ENCODE measurements around the gene ANKRD44.

The ANKRD44 gene

DNA sequence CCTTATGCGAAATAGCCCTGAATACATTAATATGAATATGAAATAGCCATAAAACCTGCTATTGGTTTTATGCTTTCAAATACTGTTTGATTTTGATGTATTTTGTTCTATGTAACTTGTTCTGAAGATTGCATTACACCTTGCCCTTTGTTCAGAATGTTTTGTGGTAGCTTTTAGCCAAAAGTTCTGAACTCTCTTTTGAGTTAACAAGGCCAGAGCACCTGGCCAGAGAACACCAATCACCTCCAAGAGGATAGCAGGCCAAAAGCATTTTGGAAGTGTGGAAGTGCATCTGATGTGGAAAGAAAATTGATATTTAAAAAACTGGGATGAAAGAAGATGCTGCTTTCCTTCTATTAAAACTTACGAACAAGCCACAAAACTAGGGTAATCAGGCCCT, 297.5 kb downstream of the ANKRD44 start:
- H3F3A ChIP-seq (ENCODE audit: control insufficient read depth, insufficient read depth) = 0 out of 2 replicates have a peak, but pooled peaks cover 4% of the 10 kb centered on the region
- no peak overlapping the region for H3K4me2 ChIP-seq (ENCODE audit: low read length)
- H3K9me3 ChIP-seq (ENCODE audit: control insufficient read depth, insufficient read depth, low read length) = no peaks in the 10 kb centered on the region
- no peaks in the 10 kb centered on the region for H3K27me3 ChIP-seq (ENCODE audit: control insufficient read depth, low read length)
- H3K4me3 ChIP-seq (ENCODE audit: low read length) = no peak overlapping the region
- no peaks in the 10 kb centered on the region for H3K9me2 ChIP-seq (replicated peaks; ENCODE audit: control insufficient read depth, low read length)
- no peaks in the 10 kb centered on the region for H3K79me2 ChIP-seq (ENCODE audit: control insufficient read depth, low read length)
- no peaks in the 10 kb centered on the region for H4K20me1 ChIP-seq (ENCODE audit: control insufficient read depth, insufficient read depth, low read depth, low read length)
- no peak overlapping the region for H3K27ac ChIP-seq (ENCODE audit: low read depth, low read length)
- H3K36me3 ChIP-seq (ENCODE audit: control insufficient read depth, low read length) = peaks cover 14% of the 10 kb centered on the region
- TF ChIP-seq EZH2phosphoT487 (IDR thresholded peaks at IDR 0.05; ENCODE audit: borderline replicate concordance, low read length) = no peak
- TF ChIP-seq, protein P1, sequence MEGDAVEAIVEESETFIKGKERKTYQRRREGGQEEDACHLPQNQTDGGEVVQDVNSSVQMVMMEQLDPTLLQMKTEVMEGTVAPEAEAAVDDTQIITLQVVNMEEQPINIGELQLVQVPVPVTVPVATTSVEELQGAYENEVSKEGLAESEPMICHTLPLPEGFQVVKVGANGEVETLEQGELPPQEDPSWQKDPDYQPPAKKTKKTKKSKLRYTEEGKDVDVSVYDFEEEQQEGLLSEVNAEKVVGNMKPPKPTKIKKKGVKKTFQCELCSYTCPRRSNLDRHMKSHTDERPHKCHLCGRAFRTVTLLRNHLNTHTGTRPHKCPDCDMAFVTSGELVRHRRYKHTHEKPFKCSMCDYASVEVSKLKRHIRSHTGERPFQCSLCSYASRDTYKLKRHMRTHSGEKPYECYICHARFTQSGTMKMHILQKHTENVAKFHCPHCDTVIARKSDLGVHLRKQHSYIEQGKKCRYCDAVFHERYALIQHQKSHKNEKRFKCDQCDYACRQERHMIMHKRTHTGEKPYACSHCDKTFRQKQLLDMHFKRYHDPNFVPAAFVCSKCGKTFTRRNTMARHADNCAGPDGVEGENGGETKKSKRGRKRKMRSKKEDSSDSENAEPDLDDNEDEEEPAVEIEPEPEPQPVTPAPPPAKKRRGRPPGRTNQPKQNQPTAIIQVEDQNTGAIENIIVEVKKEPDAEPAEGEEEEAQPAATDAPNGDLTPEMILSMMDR (IDR thresholded peaks at IDR 0.05; ENCODE audit: low read depth, low read length, poor library complexity, severe bottlenecking) = no peak
- H3K4me1 ChIP-seq (ENCODE audit: control insufficient read depth, low read length) = 0 out of 2 replicates have a peak, but pooled peaks cover 3% of the 10 kb centered on the region

DNA sequence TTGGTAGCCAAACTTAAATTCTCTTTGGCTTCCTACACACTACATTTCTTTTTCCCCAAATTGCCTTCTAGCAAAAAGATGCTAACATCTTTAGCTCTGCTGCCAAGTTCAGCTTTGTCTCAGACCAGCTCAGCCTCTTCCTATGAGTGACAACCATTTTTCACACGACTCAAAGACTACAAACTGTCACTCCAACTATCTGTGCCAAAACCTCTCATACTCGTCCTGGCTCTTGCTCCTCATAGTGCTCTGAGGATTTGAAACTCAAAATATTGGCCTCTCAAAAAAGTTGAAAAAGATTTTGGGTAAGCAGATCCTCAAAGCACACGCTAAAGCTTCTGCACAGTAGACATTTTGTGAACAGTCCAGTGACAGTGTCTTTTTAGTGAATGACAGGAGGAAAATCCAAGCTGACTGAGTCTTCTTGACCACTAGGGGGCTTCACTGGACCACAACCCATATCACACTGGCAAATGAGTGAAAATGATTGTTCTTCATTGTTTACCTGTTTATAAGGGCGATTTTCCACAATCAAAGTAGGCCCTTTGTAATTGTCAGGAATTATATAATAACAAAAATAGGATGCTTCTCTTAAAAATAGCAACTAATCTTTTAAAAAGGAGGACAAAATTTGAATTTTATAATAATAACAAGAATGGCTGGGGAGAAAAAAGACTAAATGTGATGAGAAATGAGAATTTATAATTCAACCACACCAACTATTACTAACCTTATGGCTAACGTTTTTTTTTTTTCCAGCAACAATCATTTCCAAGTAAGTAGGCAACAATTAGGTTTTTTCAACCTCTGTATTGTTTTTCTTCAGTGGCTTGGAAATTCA, 298.6 kb downstream of the ANKRD44 start:
- Histone ChIP-seq H3K9me2 (replicated peaks; ENCODE audit: control insufficient read depth, low read length) (no peaks in the 10 kb centered on the region), H3K4me3 (ENCODE audit: low read length) (no peak overlapping the region), H3K27ac (ENCODE audit: low read depth, low read length) (no peak overlapping the region), H3K79me2 (ENCODE audit: control insufficient read depth, low read length) (no peaks in the 10 kb centered on the region), H4K20me1 (ENCODE audit: control insufficient read depth, insufficient read depth, low read depth, low read length) (no peaks in the 10 kb centered on the region), H3K4me2 (ENCODE audit: low read length) (no peak overlapping the region), H3K4me1 (ENCODE audit: control insufficient read depth, low read length) (0 out of 2 replicates have a peak, but pooled peaks cover 3% of the 10 kb centered on the region), H3K36me3 (ENCODE audit: control insufficient read depth, low read length) (peaks cover 19% of the 10 kb centered on the region), H3K9me3 (ENCODE audit: control insufficient read depth, insufficient read depth, low read length) (no peaks in the 10 kb centered on the region), H3K27me3 (ENCODE audit: control insufficient read depth, low read length) (no peaks in the 10 kb centered on the region), H3F3A (ENCODE audit: control insufficient read depth, insufficient read depth) (0 out of 2 replicates have a peak, but pooled peaks cover 4% of the 10 kb centered on the region)
- TF ChIP-seq, protein P1 (IDR thresholded peaks at IDR 0.05; ENCODE audit: low read depth, low read length, poor library complexity, severe bottlenecking) = peak; percentile 80
- no peak for TF ChIP-seq EZH2phosphoT487 (IDR thresholded peaks at IDR 0.05; ENCODE audit: borderline replicate concordance, low read length)

DNA sequence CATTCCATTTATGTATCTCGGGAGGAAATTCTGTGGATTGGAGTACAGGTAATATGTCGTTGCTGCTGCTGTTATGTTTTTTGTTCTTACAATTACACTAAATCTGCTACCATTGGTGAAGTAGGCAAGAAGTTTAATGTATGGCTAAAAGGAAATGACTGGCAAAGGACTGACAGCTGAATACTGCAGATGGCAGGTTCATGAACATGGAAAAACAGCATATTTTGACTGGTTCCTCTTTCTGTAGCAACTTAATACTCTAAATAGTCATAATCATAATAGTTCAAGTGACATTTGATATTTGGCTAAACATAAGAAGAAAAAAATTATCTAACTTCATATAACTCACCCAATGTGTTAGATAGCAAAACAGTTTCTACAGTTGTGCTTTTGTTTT, 299.6 kb downstream of the ANKRD44 start:
- H3F3A ChIP-seq (ENCODE audit: control insufficient read depth, insufficient read depth) = 0 out of 2 replicates have a peak, but pooled peaks cover 4% of the 10 kb centered on the region
- no peaks in the 10 kb centered on the region for H3K9me2 ChIP-seq (replicated peaks; ENCODE audit: control insufficient read depth, low read length)
- peaks cover 26% of the 10 kb centered on the region for H3K36me3 ChIP-seq (ENCODE audit: control insufficient read depth, low read length)
- H4K20me1 ChIP-seq (ENCODE audit: control insufficient read depth, insufficient read depth, low read depth, low read length) = no peaks in the 10 kb centered on the region
- H3K9me3 ChIP-seq (ENCODE audit: control insufficient read depth, insufficient read depth, low read length) = no peaks in the 10 kb centered on the region
- H3K79me2 ChIP-seq (ENCODE audit: control insufficient read depth, low read length) = no peaks in the 10 kb centered on the region
- no peak for TF ChIP-seq EZH2phosphoT487 (IDR thresholded peaks at IDR 0.05; ENCODE audit: borderline replicate concordance, low read length)
- H3K27me3 ChIP-seq (ENCODE audit: control insufficient read depth, low read length) = no peaks in the 10 kb centered on the region
- no peak overlapping the region for H3K4me3 ChIP-seq (ENCODE audit: low read length)
- H3K27ac ChIP-seq (ENCODE audit: low read depth, low read length) = no peak overlapping the region
- H3K4me1 ChIP-seq (ENCODE audit: control insufficient read depth, low read length) = 0 out of 2 replicates have a peak, but pooled peaks cover 3% of the 10 kb centered on the region
- no peak overlapping the region for H3K4me2 ChIP-seq (ENCODE audit: low read length)

Measured in DOHH2 (cell line).